ENCODE results near the gene SPON1. TPM values are rescaled to one million over a fixed set of nuclear protein-coding genes. Genes with fewer than 3 reads are reported as not detected.

The SPON1 gene
- total RNA-seq, 1 experiment from 2014 or later = 0.20 TPM

- H2BK5ac ChIP-seq (ENCODE audit: insufficient read length, low read length) = no peak overlapping the region
- H4K20me1 ChIP-seq (ENCODE audit: control insufficient read depth, insufficient read depth, insufficient read length) = no peaks in the 10 kb centered on the region
- H3K79me2 ChIP-seq (ENCODE audit: insufficient read depth, low read length) = no peaks in the 10 kb centered on the region
- H3K4ac ChIP-seq (ENCODE audit: low read depth, low read length) = no peak overlapping the region
- H3K9me3 Mint-ChIP-seq = peaks cover 0 to 1% of the 10 kb centered on the region in 2 experiments; a peak in 1 of 5 replicates
- no peak for DNase-seq
- H4K8ac ChIP-seq (replicated peaks; ENCODE audit: insufficient read length, low read depth, low read length) = no peak overlapping the region
- no peaks in the 10 kb centered on the region for H3K79me1 ChIP-seq (ENCODE audit: insufficient read depth, low read depth, low read length, poor library complexity, severe bottlenecking)
- H3K23me2 ChIP-seq (ENCODE audit: insufficient read length, low read depth, low read length, poor library complexity, severe bottlenecking) = no peaks in the 10 kb centered on the region
- no peak overlapping the region for H2BK15ac ChIP-seq (ENCODE audit: low read depth, low read length)
- H3K18ac ChIP-seq (ENCODE audit: insufficient read length, low read depth, low read length) = no peak overlapping the region
- no peak overlapping the region for H4K5ac ChIP-seq (ENCODE audit: insufficient read length, low read depth, low read length)
- H3K27ac Mint-ChIP-seq = no peak overlapping the region
- 0 out of 4 replicates have a peak, but pooled peaks cover 0 to under 1% of the 10 kb centered on the region in 2 experiments for H3K4me1 Mint-ChIP-seq
- no peak overlapping the region for H2AK5ac ChIP-seq (ENCODE audit: insufficient read length, low read length)
- H3K27ac ChIP-seq (ENCODE audit: insufficient read length, low read depth, low read length) = no peak overlapping the region
- H3K4me1 ChIP-seq (ENCODE audit: insufficient read depth, low read length) = no peaks in the 10 kb centered on the region
- no peak overlapping the region for H3K23ac ChIP-seq (ENCODE audit: insufficient read length, low read depth, low read length)
- H3T11ph ChIP-seq (ENCODE audit: low read length) = no peak overlapping the region
- no peaks in the 10 kb centered on the region for H3K36me3 Mint-ChIP-seq (ENCODE audit: insufficient read depth in 1 of 3, low read depth in 3 of 3)
- no peak overlapping the region for H3K4me2 ChIP-seq (ENCODE audit: insufficient read depth, insufficient read length, low read length)
- no peak for TF ChIP-seq CTCF (conservative IDR thresholded peaks at IDR 0.05)
- no peak overlapping the region for H3K14ac ChIP-seq (ENCODE audit: insufficient read depth, low read length)
- no peak overlapping the region for H4K91ac ChIP-seq (ENCODE audit: insufficient read length, low read depth, low read length)
- H2AFZ ChIP-seq (ENCODE audit: low read length) = no peak overlapping the region
- H3K9ac ChIP-seq (ENCODE audit: extremely low read depth, insufficient read length, low read length) = no peak overlapping the region
- no peaks in the 10 kb centered on the region for H3K27me3 Mint-ChIP-seq (ENCODE audit: low read depth)
- no peaks in the 10 kb centered on the region for H3K27me3 ChIP-seq (ENCODE audit: insufficient read depth, low read length)
- no peak overlapping the region for H3K4me3 Mint-ChIP-seq
- no peaks in the 10 kb centered on the region for H3K9me3 ChIP-seq (ENCODE audit: control insufficient read depth, low read depth, low read length)
- no peak overlapping the region for H3K56ac ChIP-seq (ENCODE audit: insufficient read length, low read depth, low read length)
- no peak overlapping the region for H2BK20ac ChIP-seq (ENCODE audit: low read depth, low read length, poor library complexity, severe bottlenecking)
- H2BK120ac ChIP-seq (ENCODE audit: low read depth, low read length, poor library complexity, severe bottlenecking) = no peak overlapping the region
- H2BK12ac ChIP-seq (ENCODE audit: insufficient read length, low read depth, low read length) = no peak overlapping the region
Observed at GRCh38 chr11:14212986-14213385, 250.5 kb downstream of the SPON1 start.

Data from H9 (cell line).